ENCODE data around the gene TMEM255B.

DNA sequence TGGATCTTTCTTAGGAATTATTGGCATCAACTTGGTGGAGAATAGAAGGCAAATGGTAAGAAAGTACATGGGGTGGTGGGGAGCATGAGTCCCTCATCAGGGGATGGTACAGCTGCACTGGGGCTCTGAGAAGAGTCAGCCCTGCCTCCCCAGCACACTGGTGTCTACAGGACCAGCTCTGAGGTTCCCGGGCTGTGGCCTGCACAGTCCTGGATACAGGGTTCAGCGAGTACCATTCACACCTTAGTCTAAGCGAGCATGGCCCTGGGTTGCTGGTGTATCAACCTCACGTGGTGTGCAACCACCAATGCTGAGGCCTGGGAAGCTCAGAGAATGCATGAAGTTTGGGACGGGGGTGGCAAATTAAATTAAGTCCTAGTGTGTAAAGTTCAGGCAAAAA is 10.1 kb downstream of the TMEM255B start:
- TF ChIP-seq, protein P1, sequence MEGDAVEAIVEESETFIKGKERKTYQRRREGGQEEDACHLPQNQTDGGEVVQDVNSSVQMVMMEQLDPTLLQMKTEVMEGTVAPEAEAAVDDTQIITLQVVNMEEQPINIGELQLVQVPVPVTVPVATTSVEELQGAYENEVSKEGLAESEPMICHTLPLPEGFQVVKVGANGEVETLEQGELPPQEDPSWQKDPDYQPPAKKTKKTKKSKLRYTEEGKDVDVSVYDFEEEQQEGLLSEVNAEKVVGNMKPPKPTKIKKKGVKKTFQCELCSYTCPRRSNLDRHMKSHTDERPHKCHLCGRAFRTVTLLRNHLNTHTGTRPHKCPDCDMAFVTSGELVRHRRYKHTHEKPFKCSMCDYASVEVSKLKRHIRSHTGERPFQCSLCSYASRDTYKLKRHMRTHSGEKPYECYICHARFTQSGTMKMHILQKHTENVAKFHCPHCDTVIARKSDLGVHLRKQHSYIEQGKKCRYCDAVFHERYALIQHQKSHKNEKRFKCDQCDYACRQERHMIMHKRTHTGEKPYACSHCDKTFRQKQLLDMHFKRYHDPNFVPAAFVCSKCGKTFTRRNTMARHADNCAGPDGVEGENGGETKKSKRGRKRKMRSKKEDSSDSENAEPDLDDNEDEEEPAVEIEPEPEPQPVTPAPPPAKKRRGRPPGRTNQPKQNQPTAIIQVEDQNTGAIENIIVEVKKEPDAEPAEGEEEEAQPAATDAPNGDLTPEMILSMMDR (IDR thresholded peaks at IDR 0.05): no peak
- no peak for TF ChIP-seq EZH2phosphoT487 (IDR thresholded peaks at IDR 0.05)
- no peak for TF ChIP-seq EZH2 (IDR thresholded peaks at IDR 0.05)

Data from neural progenitor cell (in vitro differentiated cells).